GM21786 (cell line): ENCODE data around the gene LCN1.
"Not testable (repeated sequence)": the region's sequence is repeated elsewhere in the genome, so short reads cannot be mapped to it uniquely, and the experiment has no call there.

ENCODE experiments used
- ATAC-seq: cut with Tn5 transposase; IDR thresholded peaks from one replicate; pipeline ENCODE4 v1.9.1; 2021; ENCODE audit not compliant: unreplicated experiment

The LCN1 gene

GRCh38 chr9:135504262-135505243, 16.7 kb upstream of the LCN1 start:
- ATAC-seq = no peak

- no peak for ATAC-seq
These were observed 15.6 kb upstream of the LCN1 start for GRCh38 chr9:135505406-135506187.

DNA sequence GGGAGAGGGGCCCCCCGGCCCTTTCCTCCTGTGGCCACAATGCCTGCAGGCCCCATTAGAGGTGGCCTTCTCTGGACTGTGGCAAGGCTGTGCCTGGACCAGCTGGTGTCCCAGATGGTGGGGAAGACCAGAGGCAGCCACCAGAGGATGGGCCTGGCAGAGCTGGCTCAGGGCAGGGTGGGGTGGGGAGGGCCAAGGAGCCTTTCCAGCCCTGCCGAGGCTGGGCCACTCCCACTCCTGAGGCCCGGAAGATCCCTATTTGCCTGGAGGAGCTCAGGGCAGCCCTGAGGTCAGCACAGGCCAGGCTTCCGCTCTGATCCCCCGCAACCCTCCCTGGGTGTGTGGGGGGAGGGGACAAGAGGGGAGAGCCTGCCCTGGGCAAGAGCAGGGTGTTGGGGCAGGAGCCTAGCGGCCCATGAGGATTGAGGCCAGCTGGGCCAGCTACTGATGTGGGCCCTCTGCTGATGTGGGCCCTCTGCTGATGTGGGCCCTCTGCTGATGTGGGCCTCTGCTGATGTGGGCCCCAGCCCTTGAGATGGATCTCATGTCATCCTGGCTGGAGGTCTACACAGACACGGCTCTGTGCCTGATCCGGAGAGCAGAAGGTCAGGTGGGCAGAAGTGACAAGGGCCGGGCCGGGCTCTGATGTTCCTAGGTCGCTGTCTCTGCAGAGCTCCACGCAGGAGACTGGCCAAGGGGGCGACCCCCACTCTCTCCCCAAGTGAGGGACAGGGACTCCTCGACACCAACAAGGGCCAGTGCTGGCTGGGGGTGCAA, 14.7 kb upstream of the LCN1 start:
- no peak for ATAC-seq

DNA sequence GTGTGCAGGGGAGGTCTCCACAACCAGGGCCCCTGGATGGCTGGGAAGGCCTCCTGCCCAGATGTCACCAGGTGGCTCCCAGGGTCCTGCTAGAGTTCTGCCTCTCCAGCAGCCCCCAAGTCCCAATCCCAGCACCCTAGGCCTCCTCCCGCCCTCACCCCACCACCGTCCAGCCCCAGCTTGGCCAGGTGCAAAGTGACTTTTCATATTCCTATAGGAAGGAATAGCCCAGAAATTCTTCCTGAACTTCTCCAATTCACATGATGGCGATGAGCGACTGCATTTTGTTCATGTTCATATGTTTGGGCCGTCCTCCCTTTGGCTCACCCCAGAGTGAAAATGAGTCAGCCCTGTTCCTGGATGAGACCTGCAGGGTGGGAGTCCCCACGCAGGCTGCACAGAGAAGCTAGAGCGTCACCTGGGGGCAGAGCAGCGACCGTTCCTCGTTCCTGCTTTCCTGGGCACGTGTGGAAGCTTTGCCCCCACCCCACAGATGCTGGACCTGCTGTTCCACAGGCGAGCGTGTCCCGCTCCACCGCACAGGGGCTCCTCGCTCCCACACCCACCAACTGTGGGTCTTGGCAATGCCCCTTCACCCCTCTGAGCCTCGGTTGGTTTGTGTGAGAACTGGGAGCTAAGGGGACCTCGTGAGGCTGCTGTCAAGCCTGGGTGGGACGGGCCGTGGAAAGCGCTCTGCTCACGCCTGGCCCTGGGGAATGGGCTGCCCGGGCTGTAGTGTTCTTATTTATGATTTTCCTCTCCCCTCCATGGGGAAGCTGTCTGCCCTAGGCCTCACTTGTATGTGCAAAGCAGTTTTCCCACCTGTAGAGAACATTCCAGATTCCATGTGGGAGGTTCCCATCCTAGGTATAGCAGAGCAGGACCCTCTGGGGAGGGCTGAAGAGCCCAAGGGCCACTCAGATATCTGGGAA, 13.9 kb upstream of the LCN1 start:
- ATAC-seq = no peak

DNA sequence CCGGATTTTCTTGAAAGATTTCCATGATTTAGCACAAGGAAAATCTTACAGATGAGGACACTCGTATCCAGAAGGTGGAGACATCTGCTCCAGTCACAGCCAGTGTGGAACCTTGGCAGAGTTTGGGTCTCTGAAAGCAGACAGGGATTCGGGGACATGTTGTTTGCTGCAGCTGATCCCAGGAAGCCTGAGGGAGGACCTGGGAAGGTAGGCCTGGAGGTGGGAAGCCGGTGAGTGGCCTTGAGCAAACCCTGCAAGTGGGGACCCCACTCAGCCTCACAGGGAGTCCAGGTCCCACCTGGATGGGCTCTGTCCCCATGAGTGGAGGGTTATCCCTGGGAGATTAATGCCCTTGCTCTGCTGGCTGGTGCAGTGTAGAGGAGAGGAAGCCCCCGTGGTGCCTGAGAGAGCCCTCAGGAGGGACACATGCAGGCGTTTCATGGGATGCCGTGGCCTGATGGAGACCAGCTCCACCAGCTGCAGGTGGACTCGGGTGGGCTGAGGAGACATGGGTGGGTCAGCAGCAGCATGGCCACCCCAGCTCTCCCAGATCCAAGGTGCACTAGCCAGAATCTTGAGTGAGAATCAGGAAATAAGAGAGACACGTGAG, 12.9 kb upstream of the LCN1 start:
- ATAC-seq = no peak

DNA sequence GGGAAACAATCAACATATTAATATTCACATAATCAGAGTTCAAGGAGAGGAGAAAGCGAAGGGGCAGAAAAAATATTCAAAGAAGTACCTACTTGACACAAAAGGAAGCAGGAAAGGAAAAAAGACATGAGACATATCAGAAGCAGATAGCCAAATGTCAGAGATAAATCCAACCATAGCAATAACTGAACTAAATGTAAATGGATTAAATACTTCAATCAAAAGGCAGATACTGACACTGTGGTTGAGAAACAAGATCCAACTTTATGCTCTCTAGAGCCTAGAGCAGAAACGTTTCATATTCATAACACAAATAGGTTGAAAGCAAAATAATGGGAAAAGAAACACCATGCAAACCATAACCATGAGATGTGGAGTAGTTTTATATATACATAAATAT, 11.8 kb upstream of the LCN1 start:
- ATAC-seq = no peak

- ATAC-seq = no peak
These were observed 9.0 kb upstream of the LCN1 start for GRCh38 chr9:135512241-135512603.

DNA sequence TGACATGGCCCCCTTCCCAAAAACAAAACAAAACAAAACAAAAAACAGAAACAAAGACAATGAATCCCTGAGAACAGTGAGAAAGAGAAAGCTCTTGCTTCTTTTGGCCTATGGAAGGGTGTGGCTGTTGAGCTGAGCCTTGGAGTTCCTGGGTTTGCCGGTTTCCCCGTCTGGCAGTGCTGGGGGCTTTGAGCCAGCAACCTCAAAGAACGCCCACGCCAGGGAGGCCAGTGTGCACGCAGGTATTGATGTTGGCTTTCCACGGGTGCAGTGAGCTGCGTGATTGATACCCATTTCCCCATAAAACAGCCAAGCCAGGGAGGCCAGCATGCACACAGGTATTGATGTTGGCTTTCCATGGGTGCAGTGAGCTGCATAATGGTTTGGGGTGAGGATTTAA, 8.3 kb upstream of the LCN1 start:
- no peak for ATAC-seq

GRCh38 chr9:135513351-135513846, 7.8 kb upstream of the LCN1 start:
- no peak for ATAC-seq

DNA sequence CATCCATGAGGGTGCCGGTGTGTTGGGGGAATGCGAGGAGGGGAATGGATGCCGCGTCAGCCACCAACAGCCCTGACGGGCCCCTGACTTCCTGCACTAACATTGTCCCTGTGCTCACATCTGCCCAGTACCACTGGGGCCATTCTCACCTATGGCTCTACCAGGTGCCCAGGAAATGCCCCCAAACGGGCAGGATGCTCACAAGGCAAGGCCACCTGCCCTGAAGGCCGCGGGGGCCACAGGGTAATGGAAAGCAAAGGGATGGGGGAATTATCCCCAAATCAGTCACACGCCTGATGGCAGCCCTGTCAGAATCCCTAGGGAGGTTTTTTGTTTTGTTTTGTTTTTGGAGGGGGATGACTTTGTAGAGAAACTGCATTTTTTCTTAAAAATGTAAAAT, 7.3 kb upstream of the LCN1 start:
- ATAC-seq = not testable (repeated sequence)

DNA sequence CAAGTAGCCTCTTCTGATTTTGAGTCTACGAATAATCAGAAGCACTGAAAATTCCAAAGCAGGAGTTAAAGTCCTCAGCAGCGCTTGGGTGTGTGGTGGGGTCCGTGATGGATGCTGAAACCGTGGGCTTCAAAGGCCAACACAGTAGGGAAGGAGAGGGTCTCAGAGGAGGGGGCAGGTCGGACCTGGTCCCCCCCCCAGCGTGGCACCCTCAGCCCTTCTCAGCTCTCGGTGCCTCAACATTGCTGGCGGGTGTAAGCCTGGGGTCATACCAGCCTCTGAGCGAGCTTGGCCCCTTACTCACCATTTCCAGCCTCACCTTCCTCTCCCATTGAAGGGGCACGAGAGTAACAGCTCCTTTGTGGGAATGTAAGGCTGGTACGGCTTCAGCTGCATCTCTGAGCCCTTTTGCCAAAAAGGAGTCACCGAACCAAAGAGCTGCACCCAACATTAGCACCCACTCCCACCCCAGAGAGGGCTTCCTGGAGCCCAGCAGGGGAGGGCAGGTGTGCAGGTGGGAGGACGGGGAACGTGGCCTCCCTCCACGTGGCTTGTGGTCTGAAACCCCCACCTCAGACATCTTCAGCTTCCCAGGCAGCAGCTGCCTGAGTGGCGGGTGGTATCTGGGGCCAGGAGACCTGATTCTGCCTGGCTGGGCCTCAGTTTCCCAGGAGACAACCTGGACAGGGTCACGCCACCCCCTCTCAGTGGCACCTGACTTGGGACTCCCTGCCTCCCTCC, 6.7 kb upstream of the LCN1 start:
- no peak for ATAC-seq

DNA sequence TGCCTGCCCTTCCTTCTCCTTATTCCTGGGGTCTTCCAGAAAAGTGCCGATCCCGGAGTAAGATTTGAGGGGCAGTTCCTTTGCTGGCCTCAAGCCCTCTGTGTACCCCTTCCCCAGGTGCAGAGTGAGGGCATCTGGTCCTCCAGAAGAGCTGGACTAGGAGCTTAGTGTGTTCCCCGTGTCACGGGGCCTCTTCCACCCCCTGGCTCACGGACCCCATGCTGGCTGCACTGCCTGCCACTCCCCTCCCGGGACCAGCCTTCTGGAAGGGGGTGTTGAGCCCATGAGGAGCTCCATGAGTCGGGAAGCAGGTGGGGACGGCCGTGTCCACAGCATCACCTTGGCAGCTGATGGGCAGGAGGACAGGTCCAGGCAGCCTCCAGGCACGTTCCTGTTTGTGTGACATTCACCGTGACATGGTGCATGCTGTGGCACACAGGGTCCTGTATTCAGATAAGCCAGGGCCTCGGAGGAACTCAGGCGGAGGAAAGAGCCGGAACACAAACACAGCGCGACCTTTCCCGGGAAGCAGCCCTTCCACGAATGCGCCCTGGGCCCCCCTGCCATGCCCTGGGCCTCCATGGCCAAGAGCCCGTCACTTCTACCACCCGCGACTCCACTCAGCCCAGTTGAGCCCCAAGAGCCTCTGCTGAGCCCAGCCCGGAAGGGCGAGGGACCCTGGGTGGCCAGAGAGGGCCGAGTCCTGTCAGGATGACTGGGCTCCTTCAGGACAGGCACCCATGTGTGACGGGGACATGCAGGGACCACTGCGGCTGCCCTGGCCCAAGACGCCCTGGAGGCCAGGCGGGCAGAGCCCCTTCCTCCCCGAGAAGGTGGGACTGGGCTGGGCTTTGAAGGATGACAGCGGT, 5.9 kb upstream of the LCN1 start:
- ATAC-seq = no peak

- ATAC-seq = no peak
These were observed 4.9 kb upstream of the LCN1 start for GRCh38 chr9:135516132-135516860.

GRCh38 chr9:135517407-135517822, 3.8 kb upstream of the LCN1 start:
- no peak for ATAC-seq

- ATAC-seq = no peak
These were observed 1.9 kb upstream of the LCN1 start for GRCh38 chr9:135519179-135519971.

- no peak for ATAC-seq
These were observed 412 bp downstream of the LCN1 start for GRCh38 chr9:135521608-135522095.
